Esophagus squamous epithelium (tissue), 5 donors: ENCODE measurements around the gene BCL2A1. TPM values are rescaled to one million over a fixed set of nuclear protein-coding genes. Genes with fewer than 3 reads are reported as not detected.

Source experiments
- DNase-seq: peaks from one replicate; lab custom pipeline; 2025; lab: John Stamatoyannopoulos, UW
- H3K27ac ChIP-seq, 4 donors: fragments of 200-600 bp; sonication (generic); one replicate each; pipeline ENCODE4 v1.5.1; 2016 to 2019; ENCODE audit warnings: mild to moderate bottlenecking in 1 of 4
- H3K27me3 ChIP-seq, 4 donors: fragments of 200-600 bp; sonication (generic); 1 replicate in 3 of 4; 2 replicates in 1 of 4; pipeline versions ENCODE4 v1.5.1 to v1.6.0; 2017 to 2021; ENCODE audit warnings: antibody characterized with exemption in 1 of 4
- H3K36me3 ChIP-seq, 3 donors: fragments of 200-600 bp; sonication (generic); one replicate each; pipeline ENCODE4 v1.5.1; 2016 to 2019
- H3K4me1 ChIP-seq, 3 donors: fragments of 200-600 bp; sonication (generic); one replicate each; pipeline ENCODE4 v1.5.1; 2017 to 2019
- H3K4me3 ChIP-seq, 4 donors: fragments of 200-600 bp; sonication (generic); 1 replicate in 3 of 4; 2 replicates in 1 of 4; pipeline ENCODE4 v1.5.1; 2016 to 2019; ENCODE audit warnings: mild to moderate bottlenecking in 2 of 4, moderate library complexity in 1 of 4
- H3K9me3 ChIP-seq, 3 donors: fragments of 200-600 bp; sonication (generic); one replicate each; pipeline ENCODE4 v1.5.1; 2016 to 2019
- POLR2A ChIP-seq, 4 donors: fragments of 450-650 bp; IDR thresholded peaks; one replicate each; pipeline ENCODE4 v1.6.1; 2017; ENCODE audit warnings: antibody characterized with exemption in 4 of 4, mild to moderate bottlenecking in 4 of 4, moderate library complexity in 3 of 4
- WGBS, 2 donors: methylation state at CpG; one replicate each; pipeline ENCODE4 v1.1.5; 2018; 5-methylcytosine and 5-hydroxymethylcytosine counted together
- intact Hi-C: fragments of 100-400 bp; cut with DNase I; formaldehyde crosslinking; loops from one replicate; pipeline ENCODE4 v1.15.0; 2022
- total RNA-seq, 4 donors: library from RNA; depleted of rRNA; stranded (reverse); fragments of >200 nt; gene quantifications; one replicate each; pipeline ENCODE4 v1.1.0, GENCODE V29; 2016
- TF ChIP-seq, protein P1 (sequence below), 6 experiments: fragments of 450-650 bp in 4 of 6; fragments of 200-600 bp in 2 of 6; sonication (generic) in 2 of 6; IDR thresholded peaks; one replicate each; pipeline ENCODE4 v1.5.1; 2016 to 2019; ENCODE audit warnings: antibody characterized with exemption in 6 of 6, mild to moderate bottlenecking in 4 of 6, moderate library complexity in 4 of 6
- donor health status: DM: yes; HTN: yes; CAD: no.

Gene BCL2A1
- total RNA-seq, 4 donors from 2014 or later: 0.45 to 2.7 (median 1.2) TPM; not detected in 1

- Histone ChIP-seq H3K27me3 (peaks cover 0 to 5% (median 0%) of the 10 kb centered on the region in 4 donors), H3K4me3 (no peak overlapping the region), H3K36me3 (no peaks in the 10 kb centered on the region), H3K4me1 (no peaks in the 10 kb centered on the region), H3K9me3 (no peaks in the 10 kb centered on the region), H3K27ac (no peak overlapping the region)
- no peak for TF ChIP-seq POLR2A (IDR thresholded peaks at IDR 0.05)
- TF ChIP-seq, protein P1, sequence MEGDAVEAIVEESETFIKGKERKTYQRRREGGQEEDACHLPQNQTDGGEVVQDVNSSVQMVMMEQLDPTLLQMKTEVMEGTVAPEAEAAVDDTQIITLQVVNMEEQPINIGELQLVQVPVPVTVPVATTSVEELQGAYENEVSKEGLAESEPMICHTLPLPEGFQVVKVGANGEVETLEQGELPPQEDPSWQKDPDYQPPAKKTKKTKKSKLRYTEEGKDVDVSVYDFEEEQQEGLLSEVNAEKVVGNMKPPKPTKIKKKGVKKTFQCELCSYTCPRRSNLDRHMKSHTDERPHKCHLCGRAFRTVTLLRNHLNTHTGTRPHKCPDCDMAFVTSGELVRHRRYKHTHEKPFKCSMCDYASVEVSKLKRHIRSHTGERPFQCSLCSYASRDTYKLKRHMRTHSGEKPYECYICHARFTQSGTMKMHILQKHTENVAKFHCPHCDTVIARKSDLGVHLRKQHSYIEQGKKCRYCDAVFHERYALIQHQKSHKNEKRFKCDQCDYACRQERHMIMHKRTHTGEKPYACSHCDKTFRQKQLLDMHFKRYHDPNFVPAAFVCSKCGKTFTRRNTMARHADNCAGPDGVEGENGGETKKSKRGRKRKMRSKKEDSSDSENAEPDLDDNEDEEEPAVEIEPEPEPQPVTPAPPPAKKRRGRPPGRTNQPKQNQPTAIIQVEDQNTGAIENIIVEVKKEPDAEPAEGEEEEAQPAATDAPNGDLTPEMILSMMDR (IDR thresholded peaks at IDR 0.05): no peak
- intact Hi-C loops: no loop called here
- WGBS, 2 donors: 47 to 62% methylated on average over 3 of the region's 3 CpGs
- no peak for DNase-seq
Observed at GRCh38 chr15:79994615-79995014, 23.6 kb upstream of the BCL2A1 start.

DNA sequence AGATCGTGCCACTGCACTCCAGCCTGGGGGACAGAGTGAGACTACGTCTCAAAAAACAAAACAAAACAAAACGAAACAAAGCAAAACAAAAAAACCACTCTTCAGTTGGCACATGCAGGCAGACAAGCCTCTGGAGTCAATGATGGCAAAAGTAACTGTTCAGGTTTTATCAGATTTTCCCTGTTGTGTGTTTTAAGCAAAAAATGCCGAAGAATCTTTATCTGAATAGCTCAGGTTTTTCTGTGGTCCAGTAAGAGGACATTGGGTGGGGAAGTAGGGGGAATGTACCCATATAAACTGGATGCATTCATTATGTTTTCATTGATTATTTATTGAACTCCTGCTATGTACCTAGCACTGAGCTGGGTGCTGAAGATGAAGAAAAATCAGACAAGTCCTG lies 20.8 kb upstream of the BCL2A1 start:
- Histone ChIP-seq H3K4me3 (no peak overlapping the region), H3K4me1 (no peaks in the 10 kb centered on the region), H3K36me3 (no peaks in the 10 kb centered on the region), H3K27ac (no peak overlapping the region), H3K27me3 (peaks cover 0 to 12% (median 0%) of the 10 kb centered on the region in 4 donors), H3K9me3 (no peaks in the 10 kb centered on the region)
- WGBS, 2 donors: 45 to 57% methylated on average over 4 of the region's 4 CpGs
- TF ChIP-seq, protein P1 (IDR thresholded peaks at IDR 0.05): no peak
- no peak for TF ChIP-seq POLR2A (IDR thresholded peaks at IDR 0.05)
- intact Hi-C loops: no loop called here
- DNase-seq: no peak

- Histone ChIP-seq H3K27me3 (peaks cover 0 to 12% (median 0%) of the 10 kb centered on the region in 4 donors), H3K4me1 (no peaks in the 10 kb centered on the region), H3K27ac (no peak overlapping the region), H3K4me3 (no peak overlapping the region), H3K9me3 (no peaks in the 10 kb centered on the region), H3K36me3 (no peaks in the 10 kb centered on the region)
- TF ChIP-seq, protein P1 (IDR thresholded peaks at IDR 0.05): no peak
- no peak for TF ChIP-seq POLR2A (IDR thresholded peaks at IDR 0.05)
- intact Hi-C loops: no loop called here
- 64 to 82% methylated on average over 3 to 5 of the region's 8 CpGs for WGBS, 2 donors
- DNase-seq: no peak
Observed at GRCh38 chr15:79990997-79991334, 20.0 kb upstream of the BCL2A1 start.

GRCh38 chr15:79990280-79990996 lies 19.4 kb upstream of the BCL2A1 start:
- no peaks in the 10 kb centered on the region for H3K9me3 ChIP-seq
- H3K4me3 ChIP-seq: no peak overlapping the region
- H3K4me1 ChIP-seq: no peaks in the 10 kb centered on the region
- intact Hi-C loops: no loop called here
- TF ChIP-seq, protein P1 (IDR thresholded peaks at IDR 0.05): no peak
- TF ChIP-seq POLR2A (IDR thresholded peaks at IDR 0.05): no peak
- H3K36me3 ChIP-seq: no peaks in the 10 kb centered on the region
- DNase-seq: no peak
- no peak overlapping the region for H3K27ac ChIP-seq
- H3K27me3 ChIP-seq: peaks cover 0 to 12% (median 0%) of the 10 kb centered on the region in 4 donors
- WGBS, 2 donors: 78 to 83% methylated on average over 7 to 8 of the region's 8 CpGs

- H3K27ac ChIP-seq: no peak overlapping the region
- intact Hi-C loops: loop anchor here (10.0 kb wide), 1 partner anchor 605 kb away; no protein-coding TSS in a partner anchor
Observed at GRCh38 chr15:79989682-79990081, 18.7 kb upstream of the BCL2A1 start.

More at GRCh38 chr15:79989682-79990081, 18.7 kb upstream of the BCL2A1 start:
- peaks cover 0 to 12% (median 0%) of the 10 kb centered on the region in 4 donors for H3K27me3 ChIP-seq
- DNase-seq: no peak
- H3K4me3 ChIP-seq: no peak overlapping the region
- H3K36me3 ChIP-seq: no peaks in the 10 kb centered on the region
- TF ChIP-seq, protein P1 (IDR thresholded peaks at IDR 0.05): no peak
- H3K4me1 ChIP-seq: no peaks in the 10 kb centered on the region
- 46 to 50% methylated on average over 5 of the region's 5 CpGs for WGBS, 2 donors
- H3K9me3 ChIP-seq: no peaks in the 10 kb centered on the region
